ENCODE measurements around the gene PRPF19. TPM values are rescaled to one million over a fixed set of nuclear protein-coding genes. Genes with fewer than 3 reads are reported as not detected.

Gene PRPF19
- total and polyA plus RNA-seq, 9 of the 15 experiments (the other 6 are each of a cell fraction or from before 2014, with no cell fraction given) = 9.4 to 212 (median 73.2) TPM

DNA sequence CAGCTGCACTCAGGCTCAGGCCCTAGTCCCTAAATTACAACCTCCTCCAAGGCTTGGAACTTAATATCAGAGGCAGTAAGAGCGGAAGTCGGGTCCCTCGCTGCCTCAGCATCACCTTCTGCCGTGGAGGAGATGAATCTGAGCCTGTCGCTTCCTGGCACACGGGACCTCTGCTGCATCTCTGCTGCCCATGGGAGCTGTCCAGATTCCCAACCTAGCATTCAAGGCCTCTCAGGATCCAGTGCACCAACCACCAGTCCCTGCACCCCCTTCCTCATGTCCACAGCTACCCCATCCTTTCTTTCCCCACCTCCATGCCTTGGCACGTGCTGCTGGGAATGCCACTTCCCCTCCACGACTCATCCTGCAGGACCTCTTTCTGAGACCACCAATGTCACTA is 48.1 kb downstream of the PRPF19 start:
- no peak overlapping the region for H3K27ac ChIP-seq (ENCODE audit: extremely low read depth, low read depth, low read length)
- H3K9ac ChIP-seq (ENCODE audit: insufficient read depth in 1 of 2, low read depth in 2 of 2, low read length in 2 of 2) = 0 out of 4 replicates have a peak overlapping the region, but pooled peaks of 1 of the 2 experiments have one; percentile 49
- H3K79me2 ChIP-seq (ENCODE audit: control insufficient read depth, insufficient read depth, low read length) = peaks cover 5% of the 10 kb centered on the region; the same call in 1 of the 3 replicates
- in situ Hi-C loops (cut with MboI) = no loop called here
- H3K4me1 ChIP-seq (replicated peaks in 1 of 2; ENCODE audit: control insufficient read depth in 2 of 2, insufficient read depth in 2 of 2, low read length in 2 of 2) = peaks cover 41 to 44% of the 10 kb centered on the region in 2 experiments
- peaks cover 6% of the 10 kb centered on the region for H3K9me1 ChIP-seq (ENCODE audit: control insufficient read depth, insufficient read depth, low read length)
- ChIA-PET POLR2A (interaction anchor here (1.4 kb wide), 1 partner anchor 11 kb away, joined by 4 read pairs; no protein-coding TSS in a partner anchor), CTCF (ENCODE audit: low intra/inter-chr PET ratio) (no interaction called here)
- H2AFZ ChIP-seq (ENCODE audit: low read depth, low read length) = no peak overlapping the region
- intact Hi-C loops (cut with micrococcal nuclease) = no loop called here
- no peak for ATAC-seq
- H3K4me2 ChIP-seq (ENCODE audit: insufficient read depth, low read length) = no peak overlapping the region
- H3K36me3 ChIP-seq (ENCODE audit: control insufficient read depth, insufficient read depth, low read length) = peaks cover under 1% of the 10 kb centered on the region; the same call in 1 of the 3 replicates
- no peak overlapping the region for H3K4me3 ChIP-seq
- WGBS (ENCODE audit: insufficient coverage, low coverage, missing lambda C conversion rate) = 74% methylated on average over 8 of the region's 8 CpGs
- H4K20me1 ChIP-seq (replicated peaks; ENCODE audit: control insufficient read depth, insufficient read depth, low read length) = no peaks in the 10 kb centered on the region
- TF ChIP-seq CHCHD3 (CRISPR knock-in tag; IDR thresholded peaks at IDR 0.05) (no peak), RBM17 (IDR thresholded peaks at IDR 0.05; ENCODE audit: borderline replicate concordance, low read depth, low read length) (no peak), FOXJ2 (tag; IDR thresholded peaks at IDR 0.05) (no peak), ZKSCAN3 (CRISPR knock-in tag; IDR thresholded peaks at IDR 0.05) (no peak), SLC30A9 (CRISPR knock-in tag; IDR thresholded peaks at IDR 0.05) (no peak), PHTF2 (CRISPR knock-in tag; IDR thresholded peaks at IDR 0.05) (no peak), ZNF347 (CRISPR knock-in tag; IDR thresholded peaks at IDR 0.05; ENCODE audit: low read depth) (no peak), NR2C2 (CRISPR knock-in tag; IDR thresholded peaks at IDR 0.05) (no peak), NR2C2 (tag; IDR thresholded peaks at IDR 0.05) (no peak), HNRNPK (IDR thresholded peaks at IDR 0.05; ENCODE audit: low read depth, low read length, poor library complexity, severe bottlenecking) (no peak)
- TF ChIP-seq, protein P1, sequence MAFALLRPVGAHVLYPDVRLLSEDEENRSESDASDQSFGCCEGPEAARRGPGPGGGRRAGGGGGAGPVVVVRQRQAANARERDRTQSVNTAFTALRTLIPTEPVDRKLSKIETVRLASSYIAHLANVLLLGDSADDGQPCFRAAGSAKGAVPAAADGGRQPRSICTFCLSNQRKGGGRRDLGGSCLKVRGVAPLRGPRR (CRISPR knock-in tag; IDR thresholded peaks at IDR 0.05) = no peak
- TF ChIP-seq, protein P2, sequence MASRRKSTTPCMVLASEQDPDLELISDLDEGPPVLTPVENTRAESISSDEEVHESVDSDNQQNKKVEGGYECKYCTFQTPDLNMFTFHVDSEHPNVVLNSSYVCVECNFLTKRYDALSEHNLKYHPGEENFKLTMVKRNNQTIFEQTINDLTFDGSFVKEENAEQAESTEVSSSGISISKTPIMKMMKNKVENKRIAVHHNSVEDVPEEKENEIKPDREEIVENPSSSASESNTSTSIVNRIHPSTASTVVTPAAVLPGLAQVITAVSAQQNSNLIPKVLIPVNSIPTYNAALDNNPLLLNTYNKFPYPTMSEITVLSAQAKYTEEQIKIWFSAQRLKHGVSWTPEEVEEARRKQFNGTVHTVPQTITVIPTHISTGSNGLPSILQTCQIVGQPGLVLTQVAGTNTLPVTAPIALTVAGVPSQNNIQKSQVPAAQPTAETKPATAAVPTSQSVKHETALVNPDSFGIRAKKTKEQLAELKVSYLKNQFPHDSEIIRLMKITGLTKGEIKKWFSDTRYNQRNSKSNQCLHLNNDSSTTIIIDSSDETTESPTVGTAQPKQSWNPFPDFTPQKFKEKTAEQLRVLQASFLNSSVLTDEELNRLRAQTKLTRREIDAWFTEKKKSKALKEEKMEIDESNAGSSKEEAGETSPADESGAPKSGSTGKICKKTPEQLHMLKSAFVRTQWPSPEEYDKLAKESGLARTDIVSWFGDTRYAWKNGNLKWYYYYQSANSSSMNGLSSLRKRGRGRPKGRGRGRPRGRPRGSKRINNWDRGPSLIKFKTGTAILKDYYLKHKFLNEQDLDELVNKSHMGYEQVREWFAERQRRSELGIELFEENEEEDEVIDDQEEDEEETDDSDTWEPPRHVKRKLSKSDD (conservative IDR thresholded peaks at IDR 0.05; ENCODE audit: low read length) = no peak
- DNase-seq (ENCODE audit: extremely low read depth in 1 of 4, low spot score in 3 of 4) = no peak
- no peak for FAIRE-seq
- H3K9me3 ChIP-seq (replicated peaks; ENCODE audit: control insufficient read depth, insufficient read depth, low read depth, low read length) = no peaks in the 10 kb centered on the region
- BruUV-seq (replicated peaks) = no TSS peak
- no peaks in the 10 kb centered on the region for H3K27me3 ChIP-seq (ENCODE audit: control insufficient read depth in 2 of 2, insufficient read depth in 2 of 2, low read length in 2 of 2)
